ENCODE results near the gene AQP2.

GRCh38 chr12:49916129-49916919 is 34.2 kb upstream of the AQP2 start:
- TF ChIP-seq, protein P1, sequence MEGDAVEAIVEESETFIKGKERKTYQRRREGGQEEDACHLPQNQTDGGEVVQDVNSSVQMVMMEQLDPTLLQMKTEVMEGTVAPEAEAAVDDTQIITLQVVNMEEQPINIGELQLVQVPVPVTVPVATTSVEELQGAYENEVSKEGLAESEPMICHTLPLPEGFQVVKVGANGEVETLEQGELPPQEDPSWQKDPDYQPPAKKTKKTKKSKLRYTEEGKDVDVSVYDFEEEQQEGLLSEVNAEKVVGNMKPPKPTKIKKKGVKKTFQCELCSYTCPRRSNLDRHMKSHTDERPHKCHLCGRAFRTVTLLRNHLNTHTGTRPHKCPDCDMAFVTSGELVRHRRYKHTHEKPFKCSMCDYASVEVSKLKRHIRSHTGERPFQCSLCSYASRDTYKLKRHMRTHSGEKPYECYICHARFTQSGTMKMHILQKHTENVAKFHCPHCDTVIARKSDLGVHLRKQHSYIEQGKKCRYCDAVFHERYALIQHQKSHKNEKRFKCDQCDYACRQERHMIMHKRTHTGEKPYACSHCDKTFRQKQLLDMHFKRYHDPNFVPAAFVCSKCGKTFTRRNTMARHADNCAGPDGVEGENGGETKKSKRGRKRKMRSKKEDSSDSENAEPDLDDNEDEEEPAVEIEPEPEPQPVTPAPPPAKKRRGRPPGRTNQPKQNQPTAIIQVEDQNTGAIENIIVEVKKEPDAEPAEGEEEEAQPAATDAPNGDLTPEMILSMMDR (IDR thresholded peaks at IDR 0.05), result no peak
- TF ChIP-seq POLR2AphosphoS5 (IDR thresholded peaks at IDR 0.05; ENCODE audit: low read depth, low read length) (no peak), TCF7L2 (IDR thresholded peaks at IDR 0.05; ENCODE audit: low read depth, low read length) (no peak), SIN3A (IDR thresholded peaks at IDR 0.05; ENCODE audit: borderline replicate concordance, insufficient read depth, low read depth, low read length) (no peak)
- TF ChIP-seq, protein P2, sequence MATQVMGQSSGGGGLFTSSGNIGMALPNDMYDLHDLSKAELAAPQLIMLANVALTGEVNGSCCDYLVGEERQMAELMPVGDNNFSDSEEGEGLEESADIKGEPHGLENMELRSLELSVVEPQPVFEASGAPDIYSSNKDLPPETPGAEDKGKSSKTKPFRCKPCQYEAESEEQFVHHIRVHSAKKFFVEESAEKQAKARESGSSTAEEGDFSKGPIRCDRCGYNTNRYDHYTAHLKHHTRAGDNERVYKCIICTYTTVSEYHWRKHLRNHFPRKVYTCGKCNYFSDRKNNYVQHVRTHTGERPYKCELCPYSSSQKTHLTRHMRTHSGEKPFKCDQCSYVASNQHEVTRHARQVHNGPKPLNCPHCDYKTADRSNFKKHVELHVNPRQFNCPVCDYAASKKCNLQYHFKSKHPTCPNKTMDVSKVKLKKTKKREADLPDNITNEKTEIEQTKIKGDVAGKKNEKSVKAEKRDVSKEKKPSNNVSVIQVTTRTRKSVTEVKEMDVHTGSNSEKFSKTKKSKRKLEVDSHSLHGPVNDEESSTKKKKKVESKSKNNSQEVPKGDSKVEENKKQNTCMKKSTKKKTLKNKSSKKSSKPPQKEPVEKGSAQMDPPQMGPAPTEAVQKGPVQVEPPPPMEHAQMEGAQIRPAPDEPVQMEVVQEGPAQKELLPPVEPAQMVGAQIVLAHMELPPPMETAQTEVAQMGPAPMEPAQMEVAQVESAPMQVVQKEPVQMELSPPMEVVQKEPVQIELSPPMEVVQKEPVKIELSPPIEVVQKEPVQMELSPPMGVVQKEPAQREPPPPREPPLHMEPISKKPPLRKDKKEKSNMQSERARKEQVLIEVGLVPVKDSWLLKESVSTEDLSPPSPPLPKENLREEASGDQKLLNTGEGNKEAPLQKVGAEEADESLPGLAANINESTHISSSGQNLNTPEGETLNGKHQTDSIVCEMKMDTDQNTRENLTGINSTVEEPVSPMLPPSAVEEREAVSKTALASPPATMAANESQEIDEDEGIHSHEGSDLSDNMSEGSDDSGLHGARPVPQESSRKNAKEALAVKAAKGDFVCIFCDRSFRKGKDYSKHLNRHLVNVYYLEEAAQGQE (IDR thresholded peaks at IDR 0.05; ENCODE audit: insufficient read depth in 1 of 2, low read depth in 2 of 2, low read length in 1 of 2), result no peak

Measured in Panc1 (cell line).